AG04449 (cell line): ENCODE measurements around the gene PCMTD2.

Experiments
- CTCF ChIA-PET: fragments of 350-600 bp; formaldehyde crosslinking; extraction: SDS; loops from one replicate; lab custom pipeline; 2021; ENCODE audit warnings: antibody characterized with exemption; lab: Yijun Ruan, JAX
- POLR2A ChIA-PET: fragments of 400-600, 350-600 bp; formaldehyde crosslinking; extraction: SDS; loops from one replicate; lab custom pipeline; 2020; ENCODE audit warnings: antibody characterized with exemption, inconsistent platforms; lab: Yijun Ruan, JAX
- DNase-seq: peaks from one replicate; pipeline ENCODE4 v3.0.0-alpha.2; 2010; ENCODE audit warnings: low read depth, low spot score
- H3K4me3 ChIP-seq: 2 replicates; pipeline ENCODE4 v1.5.1; 2011; ENCODE audit warnings: low read depth, mild to moderate bottlenecking, control low read depth, low read length
- CTCF ChIP-seq: IDR thresholded peaks from one replicate; pipeline ENCODE4 v1.5.1; 2011; ENCODE audit warnings: mild to moderate bottlenecking, moderate library complexity, low read length, control low read depth, inconsistent platforms; ENCODE audit not compliant: insufficient read depth; ENCODE audit errors: missing control alignments

Gene PCMTD2

GRCh38 chr20:64255361-64256281 lies at the start of gene PCMTD2:
Gene PCMTD2, plus strand, starts transcription at chr20:64255748. Its CDS starts 4,218 bp downstream, at chr20:64259966.
- POLR2A ChIA-PET: interaction anchor here (0.6 to 2.1 kb wide), 3 partner anchors 9 to 31 kb away, joined by 3 to 8 read pairs (median 5); no protein-coding TSS in a partner anchor
- no peak for DNase-seq
- CTCF ChIA-PET: interaction anchor here (0.8 to 1.0 kb wide), 2 partner anchors 32 to 134 kb away, joined by 3 read pairs; no protein-coding TSS in a partner anchor
- TF ChIP-seq CTCF: no peak
- H3K4me3 ChIP-seq: peak within 1 kb of the TSS; percentile 74

GRCh38 chr20:64206614-64207013 lies 48.9 kb upstream of the PCMTD2 start:
- ChIA-PET POLR2A (no interaction called here), CTCF (no interaction called here)

GRCh38 chr20:64207641-64208590 lies 47.6 kb upstream of the PCMTD2 start:
- ChIA-PET POLR2A (no interaction called here), CTCF (no interaction called here)
- TF ChIP-seq CTCF: no peak
- DNase-seq: no peak
- H3K4me3 ChIP-seq: no peak overlapping the region

More at GRCh38 chr20:64206614-64207013, 48.9 kb upstream of the PCMTD2 start:
- no peak for DNase-seq
- TF ChIP-seq CTCF: no peak
- no peak overlapping the region for H3K4me3 ChIP-seq

GRCh38 chr20:64209148-64209547 lies 46.4 kb upstream of the PCMTD2 start:
- POLR2A ChIA-PET: no interaction called here
- CTCF ChIA-PET: no interaction called here
- no peak overlapping the region for H3K4me3 ChIP-seq
- DNase-seq: no peak
- no peak for TF ChIP-seq CTCF

GRCh38 chr20:64210656-64211369 lies 44.7 kb upstream of the PCMTD2 start:
- no peak for TF ChIP-seq CTCF
- ChIA-PET POLR2A (interaction anchor here (0.7 kb wide), 1 partner anchor 14 kb away, joined by 3 read pairs; no protein-coding TSS in a partner anchor), CTCF (interaction anchor here (1.4 kb wide), 1 partner anchor 9 kb away, joined by 3 read pairs; no protein-coding TSS in a partner anchor)
- no peak overlapping the region for H3K4me3 ChIP-seq
- no peak for DNase-seq
